Inflammatory macrophage (primary cell): ENCODE data around the gene ZBTB17.

ENCODE experiments used
- DNase-seq, 2 donors: peaks; one replicate each; pipeline ENCODE4 v3.0.0-alpha.2; 2020 to 2022

The ZBTB17 gene

DNA sequence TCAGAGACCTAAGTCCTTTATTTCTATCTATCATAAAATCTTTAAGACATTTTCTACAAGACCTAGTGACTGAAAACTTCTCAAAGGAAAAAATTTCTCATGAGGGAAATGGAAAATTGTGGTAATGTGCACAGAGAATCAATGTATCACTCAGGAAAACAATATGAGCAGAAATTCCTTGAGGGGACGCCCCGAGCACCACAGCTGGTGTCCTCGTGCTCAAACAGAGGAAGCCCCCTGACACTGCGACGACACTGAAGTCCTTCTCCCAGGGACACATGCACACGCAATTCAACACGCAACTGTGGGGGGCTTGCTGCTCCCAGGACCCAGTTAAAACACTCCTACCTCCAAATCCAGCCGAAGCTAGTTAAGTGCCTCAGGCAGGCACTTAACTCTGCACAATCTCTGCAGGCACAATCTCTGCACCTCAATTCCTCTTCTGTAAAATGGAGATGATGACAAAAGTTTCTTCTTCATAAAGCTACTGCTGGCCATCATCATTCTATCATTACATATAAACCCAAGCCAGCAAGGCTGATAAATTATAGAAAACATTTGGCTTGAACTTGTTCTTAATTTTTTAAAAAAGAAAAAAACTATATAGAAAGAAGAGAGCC, 16.0 kb downstream of the ZBTB17 start:
- DNase-seq = no peak

DNA sequence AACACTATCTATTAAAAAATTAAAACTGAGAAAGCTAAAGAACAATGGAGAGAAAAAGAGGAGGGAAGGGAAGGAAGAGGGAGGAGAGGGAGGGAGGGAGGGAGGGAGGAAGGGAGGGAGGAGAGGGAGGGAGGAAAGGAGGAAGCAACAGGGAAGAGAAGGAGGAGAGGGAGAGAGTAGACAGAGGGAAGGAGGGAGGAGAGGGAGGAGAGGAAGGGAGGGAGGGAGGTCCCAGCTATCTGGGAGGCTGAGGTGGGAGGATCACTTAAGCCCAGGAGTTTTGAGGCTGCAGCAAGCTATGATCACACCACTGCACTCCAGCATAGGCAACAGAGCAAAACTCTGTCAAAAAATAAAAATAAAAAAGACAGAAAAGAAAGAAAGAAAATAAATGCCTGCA, 16.5 kb downstream of the ZBTB17 start:
- DNase-seq = no peak

DNA sequence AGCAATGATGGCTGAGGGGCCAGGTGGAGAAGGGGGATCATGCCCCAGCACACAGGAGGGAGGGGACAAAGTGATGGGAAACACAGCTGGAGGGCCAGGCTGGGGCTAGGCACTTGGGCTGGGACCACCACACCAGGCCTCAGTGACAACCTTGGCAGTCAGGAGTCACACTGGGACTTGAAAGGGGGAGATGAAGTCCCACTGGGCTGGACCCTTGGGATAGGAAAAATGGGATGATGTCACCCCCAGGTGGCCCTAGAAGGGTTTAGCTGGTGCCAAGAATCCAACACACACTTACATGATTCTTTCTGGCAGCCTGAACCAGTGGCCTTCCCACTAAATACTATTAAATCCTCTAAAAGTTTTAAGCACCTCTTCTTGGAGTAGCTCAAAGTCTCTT, 17.1 kb downstream of the ZBTB17 start:
- DNase-seq = no peak

DNA sequence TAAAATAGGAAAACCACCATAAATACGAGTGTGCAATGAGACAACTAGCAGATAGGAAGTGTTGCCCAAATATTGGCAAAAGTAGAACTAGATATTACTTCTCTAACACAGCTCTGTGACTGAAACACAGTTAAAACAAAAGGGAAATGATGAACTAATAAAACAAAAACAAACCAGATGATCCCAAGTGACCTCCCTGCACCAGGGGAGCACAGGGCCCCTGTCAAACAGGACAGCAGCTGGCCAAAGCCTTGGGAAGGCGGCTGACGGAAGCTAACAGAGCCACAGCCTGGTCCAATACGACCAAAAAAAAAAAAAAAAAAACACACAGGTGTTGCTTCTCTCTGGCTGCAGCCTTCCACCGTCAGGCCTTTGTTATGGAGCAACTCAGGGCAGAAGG, 17.8 kb downstream of the ZBTB17 start:
- DNase-seq = no peak

DNA sequence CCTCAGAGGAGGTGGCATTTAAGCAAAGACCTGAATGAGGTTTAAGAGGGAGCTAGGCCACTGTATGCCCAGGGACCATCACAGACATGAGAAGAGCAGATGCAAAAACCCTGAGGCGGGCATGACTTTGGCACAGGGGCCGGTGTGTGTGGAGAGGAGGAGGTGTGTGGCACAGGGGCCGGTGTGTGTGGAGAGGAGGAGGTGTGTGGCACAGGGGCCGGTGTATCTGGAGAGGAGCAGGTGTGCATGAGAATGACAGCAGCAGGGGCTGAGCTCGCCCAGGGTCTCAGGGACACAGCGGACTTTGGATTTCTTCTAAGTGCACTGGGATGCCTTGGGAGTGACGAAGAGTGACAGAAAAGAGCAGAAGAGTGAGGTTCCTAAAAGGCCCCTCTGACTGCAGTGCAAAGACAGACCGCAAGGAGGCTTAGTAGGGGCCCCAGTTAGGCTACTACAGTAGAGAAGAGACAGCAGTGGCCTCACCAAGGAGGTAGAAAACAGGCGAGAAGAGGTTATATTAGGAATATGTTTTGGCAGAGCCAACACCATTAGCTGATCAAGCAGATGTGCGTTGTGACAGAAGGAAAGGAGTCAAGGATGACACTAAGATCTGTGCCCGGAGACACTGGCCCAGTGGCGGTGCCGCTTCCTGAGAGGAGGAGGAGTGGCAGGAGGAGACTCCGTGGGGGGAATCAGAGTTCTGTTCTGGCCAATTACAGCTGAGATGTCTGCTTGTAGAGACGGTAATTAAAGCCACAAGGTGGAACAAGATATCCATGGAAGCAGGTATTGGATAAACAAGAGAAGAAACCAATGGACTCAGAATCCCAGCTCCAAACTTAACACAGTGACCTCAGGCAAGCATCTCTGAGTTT, 18.4 kb downstream of the ZBTB17 start:
- DNase-seq = no peak

DNA sequence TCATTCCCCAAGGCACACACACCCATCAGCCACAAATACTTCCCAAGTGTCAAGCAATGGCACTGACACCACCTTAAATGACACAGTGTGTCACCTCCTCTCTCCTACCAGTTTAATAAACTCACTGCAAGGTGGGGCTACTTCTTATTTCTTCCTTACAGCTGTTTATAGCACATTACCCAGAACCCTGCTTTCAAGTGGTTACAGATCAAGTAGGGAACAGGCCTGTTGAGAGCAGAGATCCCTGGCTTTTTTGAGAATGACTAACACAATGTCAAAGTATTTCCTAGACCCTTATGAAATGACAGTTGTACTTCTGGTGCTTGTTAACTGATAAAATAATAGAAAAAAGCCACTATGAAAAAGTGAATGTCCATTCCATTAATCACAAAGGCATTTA, 19.8 kb downstream of the ZBTB17 start:
- no peak for DNase-seq

DNA sequence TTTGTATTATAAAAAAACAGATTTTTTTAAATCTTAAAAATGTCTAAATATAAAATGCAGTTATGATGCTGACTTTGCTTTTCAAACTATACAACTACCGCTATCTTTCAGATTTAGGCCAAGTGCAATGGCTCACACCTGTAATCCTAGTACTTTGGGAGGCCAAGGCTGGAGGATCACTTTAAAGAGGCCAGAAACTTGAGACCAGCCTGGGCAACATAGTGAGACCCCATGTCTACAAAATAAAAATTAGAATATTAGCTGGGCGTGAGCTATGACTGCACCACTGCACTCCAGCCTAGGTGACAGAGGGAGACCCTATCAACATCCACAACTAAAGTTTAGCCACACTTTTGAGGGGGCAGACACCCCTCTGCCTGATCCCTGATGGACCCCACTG, 20.3 kb downstream of the ZBTB17 start:
- no peak for DNase-seq

DNA sequence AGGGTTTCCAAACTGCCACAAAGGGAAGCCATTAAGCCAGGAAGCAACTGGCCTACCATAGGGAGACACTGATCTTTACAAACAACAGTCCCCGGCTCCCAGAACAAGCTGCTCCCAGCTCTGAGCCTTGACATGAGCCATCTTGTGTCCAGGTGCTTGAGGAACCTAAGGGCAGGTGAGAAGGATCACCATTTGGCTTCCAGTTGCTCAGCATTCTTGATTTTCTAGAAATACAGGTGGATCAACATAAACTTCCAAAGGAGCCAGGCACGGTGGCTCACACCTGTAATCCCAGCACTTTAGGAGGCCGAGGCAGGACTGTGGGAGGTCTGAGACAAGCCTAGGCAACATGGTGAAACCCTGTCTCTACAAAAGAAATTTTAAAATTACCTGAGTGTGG, 21.6 kb downstream of the ZBTB17 start:
- no peak for DNase-seq

DNA sequence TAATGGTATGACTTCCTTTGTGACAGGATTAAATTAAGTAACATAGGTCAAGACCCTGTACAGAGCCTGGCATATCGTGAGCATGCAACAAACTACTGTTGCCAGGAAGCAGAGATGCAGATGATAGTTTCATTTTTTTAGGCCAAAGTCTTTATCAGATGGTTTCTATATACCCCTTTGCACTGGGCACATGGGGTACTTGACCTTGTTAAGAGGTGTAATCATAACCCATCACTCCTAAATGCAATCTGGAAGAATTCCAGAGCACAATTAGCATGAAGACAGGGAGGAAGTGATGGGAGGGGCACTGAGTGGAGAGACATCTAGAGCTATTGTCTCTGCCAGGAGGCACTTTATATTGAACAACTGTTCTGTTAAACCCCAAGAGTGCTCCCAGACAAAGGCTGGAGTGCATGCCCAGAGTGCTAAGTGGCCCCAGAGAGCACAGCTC, 22.1 kb downstream of the ZBTB17 start:
- DNase-seq = no peak

DNA sequence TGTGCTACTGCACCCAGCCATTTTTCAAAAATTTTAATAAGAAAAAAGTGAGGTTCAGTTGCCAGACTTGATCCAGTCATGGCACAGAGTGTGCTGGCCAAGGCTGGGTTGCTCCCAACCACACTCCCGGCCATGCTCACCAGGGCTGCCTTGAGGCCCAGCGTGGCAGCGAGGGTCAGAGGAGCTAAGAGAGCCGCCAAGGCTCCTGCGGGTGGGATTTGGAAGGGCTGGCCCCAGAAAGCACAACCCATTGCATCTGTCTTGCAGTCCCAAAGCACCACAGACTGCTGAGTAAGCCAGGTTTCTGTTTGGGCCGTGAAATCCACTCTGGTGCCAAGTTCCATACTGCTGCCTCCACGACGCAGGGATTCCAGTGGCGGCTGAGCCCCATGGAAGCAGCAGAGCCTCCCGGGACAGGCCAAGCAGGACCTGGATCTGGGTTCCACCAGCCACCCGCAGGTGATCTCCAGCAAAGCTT, 22.6 kb downstream of the ZBTB17 start:
- no peak for DNase-seq

DNA sequence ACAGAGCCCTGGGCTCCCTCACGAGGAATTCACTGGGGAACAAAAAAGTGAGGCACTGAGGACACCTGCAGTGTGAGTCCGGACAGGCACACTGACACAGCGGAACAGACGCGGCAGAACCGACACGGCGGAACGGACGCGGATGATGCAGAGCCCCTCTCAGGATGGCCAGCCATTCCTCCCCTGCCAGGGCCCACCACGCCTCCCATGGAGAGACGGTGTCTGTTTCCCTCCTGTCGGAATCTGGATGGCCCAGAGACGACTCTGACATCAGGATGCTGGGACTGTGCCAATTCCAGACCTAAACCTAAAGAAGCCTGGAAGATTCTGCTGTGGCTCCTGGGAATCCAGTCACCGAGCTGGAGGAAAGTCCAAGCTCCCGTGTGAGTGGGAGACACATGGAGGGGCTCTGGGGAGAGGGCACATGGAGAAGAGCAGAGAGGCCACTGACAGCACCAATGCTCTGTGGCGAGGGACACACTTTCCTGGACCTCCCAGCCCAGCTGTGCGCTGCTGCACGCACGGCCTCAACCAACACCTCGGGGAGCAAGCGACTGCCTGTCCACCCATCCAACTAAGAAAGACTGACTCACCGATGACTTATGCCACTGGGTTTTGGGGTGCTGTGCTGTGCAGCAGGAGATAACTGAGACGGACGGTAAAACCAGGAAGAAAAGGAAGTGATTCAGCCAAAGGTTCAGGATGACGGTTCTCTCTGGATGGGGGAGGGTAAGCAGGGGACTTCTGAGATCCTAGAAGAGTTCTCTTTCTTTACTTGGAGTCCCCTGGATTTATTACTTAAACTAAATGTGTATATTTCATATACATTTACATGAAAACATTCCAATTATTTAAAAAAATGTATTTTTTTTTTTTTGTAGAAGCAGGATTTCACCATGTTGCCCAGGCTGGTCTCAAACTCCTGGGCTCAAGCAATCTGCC, 23.3 kb downstream of the ZBTB17 start:
- peak; percentile 44 to 70 for DNase-seq

DNA sequence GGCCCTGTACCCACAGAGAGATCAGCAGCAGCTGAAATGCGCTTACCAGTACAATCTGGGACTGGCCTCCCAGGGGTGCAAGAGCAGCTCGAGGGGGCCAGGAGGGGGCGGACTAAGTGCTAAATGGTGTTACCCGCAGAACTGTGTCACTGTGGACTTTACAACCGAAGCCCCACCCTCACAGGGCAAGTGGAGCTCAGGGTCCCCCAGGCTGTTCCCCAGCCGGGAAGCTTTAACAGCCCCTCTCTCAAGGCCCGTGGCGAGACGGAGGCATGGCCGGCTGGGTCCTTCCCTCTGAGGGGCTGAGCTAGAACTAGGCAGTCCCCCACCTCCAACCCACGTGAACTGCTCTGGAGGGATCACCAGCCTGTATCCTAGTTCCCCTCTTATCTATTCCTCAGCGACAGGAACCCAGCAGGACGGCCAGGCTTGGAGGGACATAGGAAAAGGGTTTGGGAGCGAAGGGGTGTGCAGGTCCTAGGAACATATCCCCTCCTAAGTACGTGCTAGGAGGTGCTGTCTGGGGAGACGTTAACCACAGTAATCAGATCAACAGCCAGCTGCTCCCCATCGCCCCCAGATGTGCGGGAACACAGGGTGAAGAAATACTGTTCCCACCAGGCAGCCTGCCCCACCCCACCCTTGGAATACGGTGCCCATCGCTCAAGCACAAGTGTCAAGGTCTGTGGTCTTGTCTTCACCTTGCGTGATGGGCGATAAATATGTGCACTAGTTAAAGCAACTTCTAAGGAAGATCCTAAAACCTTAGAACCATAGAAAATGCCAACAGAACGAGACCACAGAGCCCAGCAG, 24.4 kb downstream of the ZBTB17 start:
- DNase-seq = no peak

DNA sequence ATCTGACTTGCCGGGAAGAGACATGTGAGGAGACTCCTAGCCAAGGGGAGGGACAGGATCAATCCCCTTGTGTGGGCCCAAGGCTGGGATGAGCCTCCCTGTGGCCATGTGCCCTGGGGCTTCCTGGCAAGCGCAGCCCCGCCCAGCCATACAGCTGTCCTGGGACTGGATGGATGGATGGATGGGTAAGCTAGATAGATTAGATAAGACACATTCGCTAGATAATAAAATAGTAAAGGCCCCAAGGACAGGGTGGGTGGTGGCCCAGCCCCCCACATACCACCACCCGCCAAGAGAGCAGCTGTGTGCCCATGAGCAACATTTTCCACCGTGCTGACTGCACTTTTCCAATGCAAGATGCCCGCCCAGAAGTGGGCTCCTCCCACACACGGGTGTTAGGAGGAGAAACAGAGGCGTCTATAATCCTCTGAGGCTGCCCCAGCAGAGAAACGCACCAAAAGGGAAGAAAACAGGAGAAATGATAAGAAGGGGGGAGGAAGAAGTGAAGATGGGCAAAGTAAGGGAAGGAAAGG, 25.1 kb downstream of the ZBTB17 start:
- peak in 1 of 2 donors; percentile 26 for DNase-seq

DNA sequence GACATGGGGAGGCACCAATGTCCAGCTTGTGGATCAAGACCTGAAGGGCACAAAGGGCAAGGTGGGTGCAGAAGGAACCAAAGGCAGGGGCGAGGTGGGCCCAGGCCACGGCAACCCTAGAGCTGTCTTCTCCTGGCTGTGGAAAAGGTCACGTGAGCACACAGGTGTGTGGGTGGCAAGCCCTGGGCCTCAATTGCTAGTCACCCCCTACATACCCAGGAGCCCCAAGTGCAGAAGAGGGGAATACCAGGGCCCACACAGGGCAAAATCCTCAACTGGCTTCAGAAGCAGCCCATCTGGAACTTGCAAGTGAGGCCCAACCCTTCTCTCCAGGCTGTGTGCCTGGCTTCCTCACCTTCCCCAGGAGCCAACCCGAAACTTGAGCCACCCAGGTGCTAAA, 25.6 kb downstream of the ZBTB17 start:
- DNase-seq = no peak

DNA sequence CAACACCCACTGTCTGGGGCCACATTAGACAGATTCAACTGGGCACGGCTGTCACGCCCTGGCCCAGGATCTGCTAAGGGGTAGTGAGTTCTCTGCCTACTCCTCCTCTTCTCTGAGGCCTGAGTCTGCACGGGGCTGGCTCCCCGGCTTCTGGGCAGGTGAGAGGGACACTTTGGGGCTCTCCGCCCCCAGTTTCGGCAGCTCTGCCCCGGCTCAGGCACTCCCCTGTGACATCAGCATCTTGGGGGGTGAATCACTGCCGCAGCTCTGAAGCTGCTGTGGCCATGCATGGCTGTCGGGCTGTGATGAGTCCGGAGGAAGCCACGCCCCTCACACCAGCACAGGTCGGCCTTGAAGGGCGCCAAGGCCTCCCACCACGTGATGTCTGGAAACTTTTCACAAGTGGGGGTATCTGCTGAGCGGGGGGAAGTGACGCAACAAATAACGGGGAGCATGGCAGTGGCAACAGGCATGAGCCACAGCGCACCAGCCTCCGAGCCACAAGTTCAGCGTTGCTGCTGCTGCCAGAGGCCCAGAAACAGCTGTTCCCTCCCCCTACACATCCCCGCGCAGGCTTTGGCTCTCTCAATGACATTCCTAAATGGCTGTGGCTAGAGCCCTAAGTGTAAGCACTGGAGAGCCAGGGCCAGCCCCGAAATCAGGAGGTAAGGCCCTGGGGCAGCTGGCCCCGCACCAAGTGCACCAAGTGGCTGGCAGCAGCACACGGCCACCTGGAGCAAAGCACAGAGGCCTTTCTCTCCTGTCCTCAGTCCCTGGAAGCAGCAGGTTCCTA, 26.3 kb downstream of the ZBTB17 start:
- DNase-seq = peak; percentile 88 to 90

DNA sequence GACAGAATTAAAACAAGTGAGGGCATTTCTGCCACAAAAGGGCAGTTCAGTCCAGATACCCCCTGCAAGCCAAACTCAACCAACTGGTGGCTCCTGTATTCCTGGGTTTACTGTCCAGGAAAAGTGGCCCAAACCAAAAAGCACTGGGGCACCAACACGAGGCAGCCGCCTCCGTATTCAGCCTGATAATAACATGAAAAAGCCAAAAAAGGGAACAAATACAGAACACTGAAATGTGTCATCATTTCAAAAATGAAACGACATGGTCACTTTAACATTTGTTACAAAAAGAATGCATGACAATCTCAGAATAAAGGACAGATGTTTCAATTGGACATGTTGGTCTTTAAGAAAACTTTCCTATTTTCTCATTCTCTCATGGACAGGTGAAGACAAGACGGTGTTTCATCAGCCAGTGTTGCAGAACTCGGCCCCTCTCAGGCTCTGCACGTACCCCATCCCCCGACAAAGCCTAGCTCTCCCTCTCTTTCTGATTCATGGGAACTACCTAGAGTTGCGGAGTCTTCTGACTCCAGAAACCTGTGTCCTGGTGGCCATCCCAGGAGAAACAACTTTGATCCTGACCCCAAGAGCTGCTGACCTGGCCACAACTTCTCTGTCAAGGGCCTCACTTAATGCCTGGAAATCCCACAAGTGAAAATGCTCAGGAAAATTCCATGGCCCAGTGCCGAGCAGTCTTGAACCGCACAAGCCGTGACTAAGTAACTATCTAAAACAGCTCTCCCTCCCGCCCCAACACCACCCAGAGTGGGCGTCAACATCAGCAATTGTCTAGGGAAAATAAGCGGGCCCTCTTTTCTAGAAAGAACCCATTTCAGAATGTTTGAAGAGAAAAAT, 27.1 kb downstream of the ZBTB17 start:
- peak; percentile 55 to 57 for DNase-seq

DNA sequence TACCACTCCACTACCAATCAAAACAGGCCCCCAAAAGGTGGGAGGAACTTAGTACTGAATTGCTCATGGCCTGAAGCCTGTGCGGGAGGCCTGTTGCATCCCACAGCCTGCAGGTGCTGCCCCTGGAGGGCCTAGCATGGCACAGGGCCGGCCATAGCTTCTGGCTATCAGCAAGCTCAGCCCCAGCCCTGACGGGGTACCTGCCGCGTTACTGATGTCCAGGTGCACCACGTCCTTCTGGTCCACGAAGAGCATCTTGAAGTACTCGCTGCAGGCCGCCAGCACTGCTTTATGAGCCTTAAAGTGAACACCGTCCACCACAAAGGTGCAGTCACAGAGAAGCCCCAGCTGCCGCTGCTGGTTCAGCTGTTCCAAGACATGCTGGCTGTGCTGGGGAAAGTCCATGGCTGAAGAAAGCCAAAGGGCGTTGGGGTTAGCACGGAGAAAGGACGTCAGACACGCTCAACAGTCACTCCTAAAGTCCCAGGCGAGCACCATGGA, 27.8 kb downstream of the ZBTB17 start:
- DNase-seq = no peak

DNA sequence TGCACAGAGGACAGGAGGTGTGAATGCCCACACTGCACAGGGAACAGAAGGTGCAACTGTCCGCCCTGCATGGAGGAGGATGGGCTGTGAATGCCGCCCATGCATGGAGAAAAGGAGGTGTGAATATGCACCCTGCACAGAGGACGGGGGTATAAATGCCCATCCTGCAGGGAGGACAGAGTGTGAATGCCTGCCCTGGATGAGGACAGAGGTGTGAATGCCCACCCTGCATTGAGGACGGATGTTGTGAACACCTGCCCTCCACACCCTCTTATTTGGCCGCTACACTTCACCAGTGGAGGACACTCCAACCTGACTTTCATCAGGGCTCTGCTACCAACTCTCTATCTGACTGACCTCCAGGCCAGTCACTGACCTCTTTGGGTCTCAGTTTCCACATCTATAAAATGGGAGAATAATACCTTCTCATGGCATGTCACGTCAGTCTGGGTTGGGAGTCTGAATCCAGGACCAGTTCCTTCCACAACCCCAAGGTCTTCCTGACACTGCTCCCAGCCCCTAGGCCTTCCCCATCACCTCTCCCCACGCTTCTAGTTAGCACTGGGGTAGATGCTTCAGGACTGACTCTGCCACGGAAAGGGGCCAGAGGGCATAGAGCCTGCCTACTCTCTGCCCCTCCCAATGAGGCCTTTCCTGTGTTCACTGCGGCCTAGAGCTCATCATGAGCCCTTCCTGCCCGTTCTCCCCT, 28.4 kb downstream of the ZBTB17 start:
- no peak for DNase-seq
